Hepatocyte (in vitro differentiated cells): ENCODE data around the gene RPE65. TPM values are rescaled to one million over a fixed set of nuclear protein-coding genes. Genes with fewer than 3 reads are reported as not detected.

Experiments
- polyA plus RNA-seq: library from polyadenylated mRNA; unstranded; fragments of >200 nt; fragmentation: Nextera tagmentation; extraction: Ambion mirVana; gene quantifications from 2 replicates; pipeline ENCODE4 v1.2.1, GENCODE V29; 2016
- small RNA-seq: library from RNA; depleted of rRNA; stranded (forward); fragments of <200 nt; gene quantifications from one replicate; pipeline ENCODE3, GENCODE V24; 2014
- total RNA-seq: library from RNA; depleted of rRNA; stranded (reverse); fragments of >200 nt; gene quantifications from 2 replicates; pipeline ENCODE4 v1.2.3, GENCODE V29; 2014

Gene RPE65
- total and polyA plus RNA-seq, 2 experiments from 2014 or later, result 0.39 to 0.70 TPM

Small RNA genes lying within 50 kb of the gene (small RNA-seq; reads per million reads assigned to genes)
- not detected for gene AL139413.1

Other genes starting within 250 kb of the RPE65 start
- gene WLS, start 217.4 kb downstream of the RPE65 start, total RNA-seq, result 102 and 115 TPM in 2 replicates
- gene WLS, start 217.4 kb downstream of the RPE65 start, polyA plus RNA-seq, result 66.3 and 79.9 TPM in 2 replicates
- gene DEPDC1, start 47.1 kb upstream of the RPE65 start, total RNA-seq, result 4.0 and 5.0 TPM in 2 replicates
- 2.1 and 2.9 TPM in 2 replicates for gene DEPDC1, start 47.1 kb upstream of the RPE65 start, polyA plus RNA-seq